Esophagus squamous epithelium (tissue), 4 donors: Measurements from ENCODE around the gene SELL.

Experiments
- POLR2A ChIP-seq, 4 donors: fragments of 450-650 bp; IDR thresholded peaks; one replicate each; pipeline ENCODE4 v1.6.1; 2017; ENCODE audit warnings: antibody characterized with exemption in 4 of 4, mild to moderate bottlenecking in 4 of 4, moderate library complexity in 3 of 4
- TF ChIP-seq, protein P1 (sequence below), 6 experiments: fragments of 450-650 bp in 4 of 6; fragments of 200-600 bp in 2 of 6; sonication (generic) in 2 of 6; IDR thresholded peaks; one replicate each; pipeline ENCODE4 v1.5.1; 2016 to 2019; ENCODE audit warnings: antibody characterized with exemption in 6 of 6, mild to moderate bottlenecking in 4 of 6, moderate library complexity in 4 of 6

DNA sequence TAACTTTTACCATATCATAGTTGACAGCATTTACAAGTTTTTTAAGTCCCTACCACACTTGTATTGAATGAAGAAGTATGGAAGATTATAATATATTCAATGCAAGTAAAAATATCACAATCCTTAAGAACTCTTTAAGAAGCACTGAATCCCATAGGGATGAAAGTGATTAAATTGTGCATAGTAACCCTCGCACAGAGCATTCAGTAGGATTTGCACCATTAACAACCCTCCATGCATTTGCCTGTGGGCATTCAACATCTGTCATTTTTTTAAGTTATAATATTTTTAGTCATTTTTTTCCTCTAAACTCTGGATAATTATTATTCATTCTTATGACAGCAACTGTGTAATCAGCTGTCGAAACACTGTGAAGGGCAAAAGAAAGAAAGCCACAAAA lies 12.3 kb upstream of the SELL start:
- TF ChIP-seq, protein P1, sequence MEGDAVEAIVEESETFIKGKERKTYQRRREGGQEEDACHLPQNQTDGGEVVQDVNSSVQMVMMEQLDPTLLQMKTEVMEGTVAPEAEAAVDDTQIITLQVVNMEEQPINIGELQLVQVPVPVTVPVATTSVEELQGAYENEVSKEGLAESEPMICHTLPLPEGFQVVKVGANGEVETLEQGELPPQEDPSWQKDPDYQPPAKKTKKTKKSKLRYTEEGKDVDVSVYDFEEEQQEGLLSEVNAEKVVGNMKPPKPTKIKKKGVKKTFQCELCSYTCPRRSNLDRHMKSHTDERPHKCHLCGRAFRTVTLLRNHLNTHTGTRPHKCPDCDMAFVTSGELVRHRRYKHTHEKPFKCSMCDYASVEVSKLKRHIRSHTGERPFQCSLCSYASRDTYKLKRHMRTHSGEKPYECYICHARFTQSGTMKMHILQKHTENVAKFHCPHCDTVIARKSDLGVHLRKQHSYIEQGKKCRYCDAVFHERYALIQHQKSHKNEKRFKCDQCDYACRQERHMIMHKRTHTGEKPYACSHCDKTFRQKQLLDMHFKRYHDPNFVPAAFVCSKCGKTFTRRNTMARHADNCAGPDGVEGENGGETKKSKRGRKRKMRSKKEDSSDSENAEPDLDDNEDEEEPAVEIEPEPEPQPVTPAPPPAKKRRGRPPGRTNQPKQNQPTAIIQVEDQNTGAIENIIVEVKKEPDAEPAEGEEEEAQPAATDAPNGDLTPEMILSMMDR (IDR thresholded peaks at IDR 0.05): no peak
- no peak for TF ChIP-seq POLR2A (IDR thresholded peaks at IDR 0.05)
